GM18498 (cell line): ENCODE measurements around the gene CRELD1.
"Not testable (repeated sequence)": the region's sequence is repeated elsewhere in the genome, so short reads cannot be mapped to it uniquely, and the experiment has no call there.

Experiments
- ATAC-seq: cut with Tn5 transposase; IDR thresholded peaks from one replicate; pipeline ENCODE4 v1.9.1; 2021; ENCODE audit warnings: mild to moderate bottlenecking, moderate library complexity; ENCODE audit not compliant: unreplicated experiment

CRELD1 gene

DNA sequence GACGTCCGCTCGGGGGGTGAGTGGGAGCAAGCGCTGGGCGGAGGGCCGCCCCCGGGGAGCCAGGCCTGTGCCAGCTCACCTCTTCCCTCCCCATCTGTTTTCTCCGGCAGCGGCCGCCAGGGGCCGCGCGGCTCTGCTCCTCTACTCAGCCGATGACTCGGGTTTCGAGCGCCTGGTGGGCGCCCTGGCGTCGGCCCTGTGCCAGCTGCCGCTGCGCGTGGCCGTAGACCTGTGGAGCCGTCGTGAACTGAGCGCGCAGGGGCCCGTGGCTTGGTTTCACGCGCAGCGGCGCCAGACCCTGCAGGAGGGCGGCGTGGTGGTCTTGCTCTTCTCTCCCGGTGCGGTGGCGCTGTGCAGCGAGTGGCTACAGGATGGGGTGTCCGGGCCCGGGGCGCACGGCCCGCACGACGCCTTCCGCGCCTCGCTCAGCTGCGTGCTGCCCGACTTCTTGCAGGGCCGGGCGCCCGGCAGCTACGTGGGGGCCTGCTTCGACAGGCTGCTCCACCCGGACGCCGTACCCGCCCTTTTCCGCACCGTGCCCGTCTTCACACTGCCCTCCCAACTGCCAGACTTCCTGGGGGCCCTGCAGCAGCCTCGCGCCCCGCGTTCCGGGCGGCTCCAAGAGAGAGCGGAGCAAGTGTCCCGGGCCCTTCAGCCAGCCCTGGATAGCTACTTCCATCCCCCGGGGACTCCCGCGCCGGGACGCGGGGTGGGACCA is 632 bp upstream of the CRELD1 start:
- peak; percentile 74 for ATAC-seq

DNA sequence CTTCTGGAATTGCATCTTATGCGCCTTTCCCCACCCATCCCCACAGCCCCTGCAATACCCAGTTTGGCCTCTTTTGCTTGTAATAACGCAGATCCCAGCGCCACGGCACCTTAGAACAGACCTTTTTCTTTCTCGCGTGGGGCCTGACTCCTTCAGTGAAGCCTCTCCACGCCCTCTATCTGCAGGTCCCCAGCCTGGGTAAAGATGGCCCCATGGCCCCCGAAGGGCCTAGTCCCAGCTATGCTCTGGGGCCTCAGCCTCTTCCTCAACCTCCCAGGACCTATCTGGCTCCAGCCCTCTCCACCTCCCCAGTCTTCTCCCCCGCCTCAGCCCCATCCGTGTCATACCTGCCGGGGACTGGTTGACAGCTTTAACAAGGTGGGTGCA is 594 bp downstream of the CRELD1 start:
- no peak for ATAC-seq

DNA sequence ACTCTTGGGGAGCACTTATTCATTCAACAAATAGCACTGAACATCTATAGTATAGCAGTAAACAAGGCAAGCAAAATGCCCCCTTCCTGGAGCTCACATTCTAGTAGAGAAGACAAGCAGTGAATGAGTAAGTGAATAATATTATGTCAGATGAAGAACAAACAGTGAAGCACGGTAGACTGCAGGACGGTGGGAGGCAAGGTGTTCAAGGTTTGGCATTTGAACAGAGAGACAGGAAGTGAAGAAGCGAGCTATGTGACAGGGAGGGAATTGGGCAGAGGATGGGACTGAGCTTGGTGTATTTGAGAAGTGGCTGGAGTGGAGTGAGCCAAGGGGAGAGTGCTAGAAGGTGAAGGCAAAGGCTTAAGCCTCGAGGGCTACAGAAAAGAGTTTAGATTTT is 1.4 kb downstream of the CRELD1 start:
- ATAC-seq: no peak

DNA sequence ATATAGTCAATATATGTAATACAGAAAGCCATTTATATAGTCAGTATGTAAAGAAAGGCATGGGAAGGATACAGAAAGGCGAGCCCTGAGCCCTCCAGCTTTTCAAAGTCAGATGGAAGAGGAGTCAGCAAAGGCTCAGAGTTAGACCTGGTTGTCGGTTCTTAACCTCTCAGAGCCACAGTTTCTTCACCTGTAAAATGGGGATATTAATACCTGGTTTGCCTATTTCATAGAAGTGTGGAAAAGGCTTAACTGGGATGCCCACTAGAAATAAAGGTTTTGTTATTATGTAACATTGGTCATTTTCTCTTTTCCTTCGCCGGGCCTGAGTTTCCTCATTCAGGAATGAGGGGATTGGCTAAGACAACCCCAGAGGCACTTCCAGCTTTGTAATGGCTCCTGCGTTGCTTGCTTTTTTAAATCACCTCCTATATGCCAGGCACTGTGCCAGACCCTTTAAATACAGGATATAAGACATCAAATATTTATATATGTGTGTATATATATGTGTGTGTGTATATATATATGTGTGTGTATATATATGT is 2.4 kb downstream of the CRELD1 start:
- ATAC-seq: no peak

DNA sequence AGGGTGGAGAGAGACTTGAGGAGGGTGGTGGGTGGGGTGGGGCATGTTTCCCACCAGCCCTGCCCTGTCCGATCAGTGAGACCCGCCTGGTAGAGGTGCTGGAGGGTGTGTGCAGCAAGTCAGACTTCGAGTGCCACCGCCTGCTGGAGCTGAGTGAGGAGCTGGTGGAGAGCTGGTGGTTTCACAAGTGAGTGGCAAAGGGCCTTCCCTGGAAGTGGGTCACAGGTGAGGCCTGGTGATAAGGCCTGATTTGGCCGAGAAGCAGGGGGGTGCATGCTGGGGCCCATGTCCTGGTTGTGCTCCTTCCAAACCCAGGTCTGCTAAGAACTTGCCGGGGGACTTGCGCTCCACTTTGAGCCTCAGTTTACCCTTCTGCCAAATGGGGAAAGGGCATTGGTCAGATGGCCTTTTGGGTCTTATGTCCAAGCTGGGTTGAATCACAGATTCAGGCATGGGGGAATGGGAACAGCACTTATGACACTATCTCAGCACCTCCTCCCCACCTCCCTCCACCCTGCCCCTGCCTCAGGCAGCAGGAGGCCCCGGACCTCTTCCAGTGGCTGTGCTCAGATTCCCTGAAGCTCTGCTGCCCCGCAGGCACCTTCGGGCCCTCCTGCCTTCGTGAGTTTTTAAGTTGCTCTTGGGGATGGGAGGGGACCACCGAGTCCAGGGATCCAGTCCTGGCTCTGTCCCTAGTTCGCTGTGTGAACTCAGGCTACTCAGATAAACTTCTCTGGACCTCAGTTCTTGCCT is 4.0 kb downstream of the CRELD1 start:
- ATAC-seq: no peak

DNA sequence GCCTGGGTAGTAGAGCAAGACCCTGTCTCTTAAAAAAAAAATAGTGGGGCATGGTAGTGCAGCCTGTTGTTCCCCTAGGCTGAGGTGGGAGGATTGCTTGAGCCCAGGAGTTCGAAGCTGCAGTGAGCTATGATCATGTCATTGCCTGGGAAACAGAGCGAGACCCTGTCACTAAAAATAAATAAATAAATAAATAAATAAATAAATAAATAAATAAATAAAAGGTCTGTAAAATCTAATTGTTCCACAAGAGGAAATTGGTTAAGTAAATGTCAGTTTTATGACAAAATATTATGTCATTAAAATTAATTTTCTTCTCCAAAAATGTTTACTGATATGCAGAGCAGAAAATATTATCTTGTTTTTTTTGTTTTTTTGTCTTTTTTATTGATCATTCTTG is 5.3 kb downstream of the CRELD1 start:
- no peak for ATAC-seq

DNA sequence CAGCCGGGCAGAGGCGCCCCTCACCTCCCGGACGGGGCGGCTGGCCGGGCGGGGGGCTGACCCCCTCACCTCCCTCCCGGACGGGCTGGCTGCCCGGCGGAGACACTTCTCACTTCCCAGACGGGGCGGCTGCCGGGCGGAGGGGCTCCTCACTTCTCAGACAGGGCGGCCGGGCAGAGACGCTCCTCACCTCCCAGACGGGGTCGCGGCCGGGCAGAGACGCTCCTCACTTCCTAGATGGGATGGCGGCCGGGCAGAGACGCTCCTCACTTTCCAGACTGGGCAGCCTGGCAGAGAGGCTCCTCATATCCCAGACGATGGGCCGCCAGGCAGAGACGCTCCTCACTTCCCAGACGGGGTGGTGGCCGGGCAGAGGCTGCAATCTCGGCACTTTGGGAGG is 6.3 kb downstream of the CRELD1 start:
- not testable (repeated sequence) for ATAC-seq

DNA sequence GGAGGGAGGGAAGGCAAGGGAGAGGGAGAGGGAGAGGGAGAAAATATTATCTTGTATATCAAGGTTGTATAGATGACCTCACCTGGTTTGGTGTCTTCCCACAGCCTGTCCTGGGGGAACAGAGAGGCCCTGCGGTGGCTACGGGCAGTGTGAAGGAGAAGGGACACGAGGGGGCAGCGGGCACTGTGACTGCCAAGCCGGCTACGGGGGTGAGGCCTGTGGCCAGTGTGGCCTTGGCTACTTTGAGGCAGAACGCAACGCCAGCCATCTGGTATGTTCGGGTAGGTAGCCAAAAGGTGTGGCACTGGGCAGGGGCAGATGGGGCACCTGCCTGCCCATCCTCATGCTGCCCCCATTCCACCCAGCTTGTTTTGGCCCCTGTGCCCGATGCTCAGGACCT is 7.1 kb downstream of the CRELD1 start:
- ATAC-seq: no peak

DNA sequence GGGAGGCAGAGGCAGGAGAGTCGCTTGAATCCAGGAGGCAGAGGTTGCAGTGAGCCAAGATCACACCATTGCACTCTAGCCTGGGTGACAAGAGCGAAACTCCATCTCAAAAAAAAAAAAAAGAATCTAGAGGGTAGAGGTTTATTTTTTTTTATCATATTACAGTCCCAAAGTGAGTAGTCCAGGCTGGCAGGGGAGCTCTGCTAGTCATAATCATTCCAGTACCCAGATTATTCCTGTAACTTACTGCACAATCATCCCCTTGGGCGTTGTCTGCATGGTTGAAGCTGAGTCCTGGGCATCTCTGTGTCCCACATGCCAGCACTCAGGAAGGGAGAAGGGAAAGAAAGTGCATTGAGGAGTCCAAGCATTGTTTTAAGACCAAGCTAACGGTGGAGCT is 8.5 kb downstream of the CRELD1 start:
- ATAC-seq: no peak

DNA sequence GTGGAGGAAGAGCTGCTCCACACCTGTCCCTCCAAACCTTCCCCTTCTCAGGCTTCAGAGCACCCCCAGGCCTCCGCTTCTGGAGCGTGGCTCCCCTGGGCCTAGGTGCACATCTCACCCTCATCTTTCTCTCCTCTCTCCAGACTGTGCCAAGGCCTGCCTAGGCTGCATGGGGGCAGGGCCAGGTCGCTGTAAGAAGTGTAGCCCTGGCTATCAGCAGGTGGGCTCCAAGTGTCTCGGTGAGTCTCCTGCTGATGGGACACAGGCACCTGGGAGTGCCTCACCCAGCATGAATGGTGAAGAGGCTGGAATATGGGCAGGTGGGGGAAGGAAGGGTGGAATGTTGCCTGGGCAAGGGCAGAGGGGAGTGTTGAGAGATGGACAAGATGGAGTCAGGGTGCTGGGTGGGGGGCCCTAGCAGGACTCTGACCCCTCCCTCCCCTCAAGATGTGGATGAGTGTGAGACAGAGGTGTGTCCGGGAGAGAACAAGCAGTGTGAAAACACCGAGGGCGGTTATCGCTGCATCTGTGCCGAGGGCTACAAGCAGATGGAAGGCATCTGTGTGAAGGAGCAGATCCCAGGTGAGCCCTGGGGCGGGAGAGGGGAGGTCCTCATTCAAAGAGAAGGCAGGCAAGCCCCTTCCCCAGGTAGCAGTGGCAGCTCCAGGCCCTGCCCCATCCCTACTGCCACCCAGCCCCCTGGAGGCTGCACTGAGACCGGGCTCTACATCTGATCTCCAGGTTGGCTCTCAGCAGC is 9.5 kb downstream of the CRELD1 start:
- ATAC-seq: no peak

DNA sequence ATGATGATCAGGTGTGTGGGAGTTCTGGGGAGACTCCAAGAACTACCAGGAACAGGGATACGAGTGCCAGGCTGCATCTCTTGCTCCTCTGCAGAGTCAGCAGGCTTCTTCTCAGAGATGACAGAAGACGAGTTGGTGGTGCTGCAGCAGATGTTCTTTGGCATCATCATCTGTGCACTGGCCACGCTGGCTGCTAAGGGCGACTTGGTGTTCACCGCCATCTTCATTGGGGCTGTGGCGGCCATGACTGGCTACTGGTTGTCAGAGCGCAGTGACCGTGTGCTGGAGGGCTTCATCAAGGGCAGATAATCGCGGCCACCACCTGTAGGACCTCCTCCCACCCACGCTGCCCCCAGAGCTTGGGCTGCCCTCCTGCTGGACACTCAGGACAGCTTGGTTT is 10.6 kb downstream of the CRELD1 start:
- ATAC-seq: no peak

DNA sequence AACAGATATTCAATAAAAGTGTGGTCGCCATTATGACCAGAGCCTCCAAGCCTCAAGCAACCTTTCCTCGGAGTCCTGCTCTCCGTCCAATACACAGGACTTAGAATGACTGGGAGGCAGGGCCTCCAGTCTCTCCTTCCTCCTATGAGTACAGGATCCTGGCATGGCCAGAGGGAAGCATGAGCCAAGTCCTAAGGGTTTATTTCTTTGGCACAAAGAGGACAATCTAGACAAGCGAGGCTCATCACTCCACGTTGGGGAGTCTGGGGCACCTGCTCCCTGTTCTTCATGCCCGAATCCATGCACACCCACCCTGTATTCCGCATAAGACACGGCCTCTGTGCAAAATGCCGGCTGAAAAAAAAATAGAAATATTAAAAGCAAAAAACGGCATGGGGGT is 11.7 kb downstream of the CRELD1 start:
- ATAC-seq: no peak

DNA sequence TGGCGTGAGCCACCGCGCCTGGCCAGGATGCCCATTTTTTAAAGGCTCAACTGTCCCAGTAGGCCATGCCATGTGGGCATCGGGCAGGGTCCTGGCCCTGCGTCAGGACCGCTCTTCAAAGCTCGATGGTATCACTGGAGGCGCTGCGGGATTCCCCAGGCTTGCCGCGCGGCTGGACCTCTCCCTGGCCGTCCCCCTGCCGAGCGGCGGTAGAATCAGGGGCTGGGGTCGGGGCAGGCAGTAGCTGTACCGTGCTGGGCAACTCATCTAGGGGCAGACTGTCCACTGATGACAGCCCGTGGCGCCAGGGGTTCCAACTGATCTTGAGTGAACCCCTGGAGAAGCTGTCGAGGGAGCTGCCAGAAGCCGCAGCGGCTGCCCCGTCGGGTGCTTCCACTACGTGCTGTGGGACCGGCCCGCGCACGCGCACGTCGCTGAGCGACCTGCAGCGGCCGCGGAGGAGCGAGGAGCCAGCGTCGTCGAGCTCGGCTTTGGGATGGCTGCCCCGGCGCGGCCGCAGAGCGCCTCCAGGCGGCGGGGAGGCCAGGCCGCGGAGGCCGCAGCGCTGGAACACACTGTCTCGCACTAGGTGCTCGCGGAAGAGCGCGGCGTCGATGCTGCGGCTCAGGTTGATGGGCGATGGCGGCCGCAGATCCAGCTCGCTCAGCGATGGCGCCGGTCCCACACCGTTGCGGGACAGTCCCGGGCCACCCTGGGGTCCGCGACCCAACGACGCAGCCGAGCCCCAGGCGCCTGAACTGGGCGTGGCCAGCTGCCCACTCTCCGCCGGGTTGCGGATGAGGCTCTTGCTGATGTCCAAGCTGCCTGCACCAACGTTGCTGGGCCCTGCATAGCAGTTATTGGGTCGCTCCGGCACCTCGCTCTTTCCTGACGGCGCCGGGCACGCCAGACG is 12.7 kb downstream of the CRELD1 start:
- ATAC-seq: peak; percentile 51

DNA sequence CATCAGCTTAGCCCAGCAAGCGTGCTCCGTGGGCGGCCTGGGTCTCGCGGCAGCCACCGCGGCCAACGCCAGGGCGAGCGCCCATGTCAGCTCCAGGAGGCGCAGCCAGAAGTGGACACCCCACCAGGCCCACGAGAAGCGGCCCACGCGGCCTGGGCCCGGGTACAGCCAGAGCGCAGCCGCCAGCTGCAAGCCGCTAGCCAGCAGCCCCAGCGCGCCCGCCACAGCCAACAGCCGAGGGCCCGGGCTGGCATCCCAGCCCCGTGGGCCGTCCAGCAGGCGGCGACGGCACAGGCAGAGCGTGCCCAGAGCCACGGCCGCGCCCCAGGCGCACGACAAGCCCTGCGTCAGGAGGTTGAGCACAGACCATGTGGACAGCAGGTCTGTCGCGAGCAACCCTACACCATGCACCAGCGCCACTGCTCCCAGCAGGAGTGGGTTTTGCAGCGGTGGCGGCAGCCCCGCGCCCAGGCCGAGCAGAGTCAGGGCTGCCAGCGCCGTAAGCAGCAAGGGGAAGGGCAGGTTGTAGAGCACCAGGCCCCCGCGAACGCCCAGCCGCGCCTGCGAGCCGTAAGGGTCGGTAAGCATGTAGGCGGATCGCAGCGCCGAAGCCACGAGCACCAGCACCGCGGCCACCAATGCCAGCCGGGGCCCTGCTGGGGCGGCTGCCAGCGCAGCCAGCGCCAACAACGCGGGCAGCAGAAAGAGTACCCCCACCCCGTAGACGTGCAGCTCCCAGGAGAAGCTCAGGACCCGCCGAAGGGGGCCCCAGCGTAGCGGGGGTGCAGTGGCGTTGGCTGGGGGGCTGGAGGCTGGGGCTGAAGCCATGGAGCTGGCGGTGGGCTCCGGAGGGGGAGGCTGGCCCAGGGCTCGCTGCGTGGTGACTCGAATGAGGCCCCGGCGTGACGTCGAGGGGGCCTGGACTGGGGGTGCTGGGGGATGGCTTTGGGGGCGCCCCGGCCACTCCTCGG is 13.7 kb downstream of the CRELD1 start:
- ATAC-seq: no peak

DNA sequence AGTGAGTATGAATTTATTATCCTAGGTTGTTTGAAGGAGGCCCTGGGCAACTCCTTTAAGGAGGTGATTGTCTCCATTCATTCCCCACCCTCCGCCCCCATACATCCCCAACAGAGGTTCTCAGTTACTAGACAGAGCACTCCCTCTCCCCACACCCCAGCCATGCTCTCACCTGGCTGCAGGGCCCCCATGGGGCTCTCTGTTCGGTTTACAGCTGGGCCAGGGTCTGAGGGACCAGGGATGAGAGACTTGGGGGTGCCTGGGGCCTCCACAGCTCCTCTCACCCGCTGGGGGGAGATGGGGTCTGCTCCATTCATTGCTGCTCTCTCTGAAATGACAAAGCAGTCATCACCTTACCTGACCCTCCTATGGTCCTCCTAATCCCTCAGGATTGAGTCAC is 15.0 kb downstream of the CRELD1 start:
- no peak for ATAC-seq

DNA sequence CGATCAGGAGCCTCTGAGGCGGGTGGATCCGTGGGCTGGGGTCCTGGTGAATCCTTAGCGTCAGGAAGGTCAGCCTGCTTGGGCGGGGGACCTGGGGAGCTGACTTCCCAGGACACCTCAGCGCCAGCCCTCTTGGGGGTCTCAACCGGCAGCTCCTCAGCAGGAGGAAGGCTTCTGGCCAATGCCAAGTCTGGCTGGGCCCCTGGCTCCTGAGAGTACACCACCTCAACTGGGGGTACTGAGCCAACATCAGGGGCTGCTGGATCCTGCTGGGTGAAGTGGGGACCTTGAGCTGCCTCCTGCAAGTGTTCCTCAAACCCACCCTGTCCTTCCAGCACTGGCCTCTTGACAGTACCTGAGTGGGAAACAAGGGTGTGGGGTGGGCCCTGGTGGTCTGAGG is 15.5 kb downstream of the CRELD1 start:
- no peak for ATAC-seq

DNA sequence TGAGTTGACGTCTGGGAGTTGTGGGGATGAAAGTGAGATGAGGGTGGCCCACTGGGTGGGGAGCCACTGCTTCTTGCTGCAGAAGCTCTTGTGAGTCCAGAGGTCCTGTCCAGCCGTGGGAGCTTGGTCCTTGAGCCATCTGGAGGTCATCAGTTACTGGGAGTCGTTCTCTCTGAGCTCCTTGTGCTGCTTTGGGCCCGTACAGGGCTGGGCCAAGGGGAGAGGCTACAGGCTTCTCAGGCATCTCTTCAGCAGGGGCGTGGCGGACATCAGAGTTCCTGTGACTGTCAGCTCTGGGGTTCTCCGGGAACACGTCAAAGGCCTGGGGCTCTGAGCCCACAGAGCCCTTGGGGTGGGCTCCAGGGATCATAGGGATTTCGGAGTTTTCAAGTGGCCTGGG is 16.0 kb downstream of the CRELD1 start:
- ATAC-seq: no peak

DNA sequence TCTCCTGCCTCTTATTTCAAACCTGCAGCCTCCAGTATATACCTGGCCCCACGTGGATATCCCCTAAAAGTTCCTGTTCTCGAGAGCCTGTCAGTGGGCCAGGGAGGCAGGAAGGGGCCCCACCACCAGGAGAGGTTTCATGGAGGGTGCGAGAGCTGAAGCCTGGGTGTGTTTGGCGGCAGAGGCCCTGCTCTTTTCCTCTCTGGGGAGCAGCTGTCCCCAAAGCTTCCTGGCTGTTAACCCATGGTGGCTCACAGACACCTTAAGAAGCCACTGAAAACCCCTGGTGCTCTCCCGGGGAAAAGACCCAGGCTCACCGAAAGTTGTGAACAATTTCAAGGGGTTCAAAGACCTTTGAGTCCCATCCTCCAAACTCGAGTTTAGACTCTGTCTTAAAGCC is 17.5 kb downstream of the CRELD1 start:
- ATAC-seq: no peak

DNA sequence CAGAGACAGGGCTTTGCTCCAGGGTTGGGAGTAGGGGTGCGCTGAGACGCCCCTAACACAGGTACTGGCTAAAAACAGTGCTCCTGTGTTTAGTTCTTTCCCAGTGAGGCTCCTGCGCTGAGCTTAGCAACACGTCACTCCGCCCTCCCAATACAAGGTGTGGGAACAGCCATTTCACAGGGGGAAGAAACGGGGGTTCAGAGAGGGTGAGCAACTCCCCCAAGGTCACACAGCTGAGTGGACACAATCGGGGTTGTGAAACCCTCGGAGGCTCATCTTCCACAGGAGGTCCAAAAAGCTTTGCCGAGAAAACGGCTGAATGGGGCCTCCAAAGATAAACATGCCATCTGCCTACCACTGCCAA is 17.9 kb downstream of the CRELD1 start:
- ATAC-seq: peak; percentile 19
